Sigmoid colon (tissue), 4 donors: ENCODE measurements around the gene EFCAB8.

ENCODE experiments used
- EP300 ChIP-seq, 4 donors: sonication (generic); formaldehyde crosslinking; IDR thresholded peaks; one replicate each; pipeline ENCODE4 v1.6.1; 2017; ENCODE audit warnings: antibody characterized with exemption in 4 of 4
- POLR2A ChIP-seq, 2 donors: fragments of 450-650 bp; IDR thresholded peaks; one replicate each; pipeline ENCODE4 v1.6.1; 2016; ENCODE audit warnings: antibody characterized with exemption in 2 of 2, mild to moderate bottlenecking in 2 of 2, moderate library complexity in 2 of 2
- POLR2AphosphoS5 ChIP-seq, 4 donors: sonication (generic); formaldehyde crosslinking; IDR thresholded peaks; one replicate each; pipeline ENCODE4 v1.6.1; 2017; ENCODE audit warnings: antibody characterized with exemption in 4 of 4
- TF ChIP-seq, protein P1 (sequence below), 4 experiments: fragments of 450-650 bp in 3 of 4; fragments of 200-600 bp in 1 of 4; IDR thresholded peaks; one replicate each; pipeline ENCODE4 v1.5.1; 2016 to 2019; ENCODE audit warnings: antibody characterized with exemption in 4 of 4, mild to moderate bottlenecking in 3 of 4, moderate library complexity in 2 of 4

DNA sequence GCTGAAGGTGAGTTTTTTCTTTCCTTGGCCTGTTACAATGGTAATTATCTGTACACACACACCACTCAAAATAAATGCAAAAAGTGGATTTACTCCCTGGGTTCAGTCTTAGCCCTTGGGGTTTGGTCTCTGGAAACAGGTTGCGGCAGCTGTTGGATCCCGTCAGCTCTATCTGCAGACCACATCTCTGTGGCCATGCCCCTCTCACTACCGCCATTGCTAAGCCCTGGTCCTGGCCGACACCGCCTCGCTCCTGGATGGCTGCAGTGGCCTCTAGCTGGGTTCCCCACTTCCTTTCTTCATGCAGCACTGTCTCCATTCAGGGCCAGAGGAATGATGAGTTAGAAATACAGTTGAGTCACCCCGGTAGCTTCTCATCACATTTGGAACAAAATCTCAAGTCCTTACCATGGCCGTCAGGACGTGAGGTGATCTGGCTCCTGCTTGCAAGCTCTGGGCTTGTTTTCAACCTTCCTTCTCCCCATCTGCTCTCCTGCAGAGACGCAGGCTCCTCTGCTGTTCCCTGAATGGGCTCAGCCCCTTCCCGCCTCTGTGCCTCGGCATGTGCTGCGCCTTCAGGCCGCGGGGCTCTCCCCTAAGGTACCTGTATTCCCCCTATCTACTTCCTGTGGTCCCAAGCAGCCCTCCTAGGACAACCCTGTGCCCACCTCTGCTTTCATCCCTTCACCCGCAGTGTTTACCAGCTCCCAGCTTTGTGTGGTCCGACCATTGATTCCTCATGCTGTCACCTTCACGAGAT, 38.0 kb downstream of the EFCAB8 start:
- TF ChIP-seq, protein P1, sequence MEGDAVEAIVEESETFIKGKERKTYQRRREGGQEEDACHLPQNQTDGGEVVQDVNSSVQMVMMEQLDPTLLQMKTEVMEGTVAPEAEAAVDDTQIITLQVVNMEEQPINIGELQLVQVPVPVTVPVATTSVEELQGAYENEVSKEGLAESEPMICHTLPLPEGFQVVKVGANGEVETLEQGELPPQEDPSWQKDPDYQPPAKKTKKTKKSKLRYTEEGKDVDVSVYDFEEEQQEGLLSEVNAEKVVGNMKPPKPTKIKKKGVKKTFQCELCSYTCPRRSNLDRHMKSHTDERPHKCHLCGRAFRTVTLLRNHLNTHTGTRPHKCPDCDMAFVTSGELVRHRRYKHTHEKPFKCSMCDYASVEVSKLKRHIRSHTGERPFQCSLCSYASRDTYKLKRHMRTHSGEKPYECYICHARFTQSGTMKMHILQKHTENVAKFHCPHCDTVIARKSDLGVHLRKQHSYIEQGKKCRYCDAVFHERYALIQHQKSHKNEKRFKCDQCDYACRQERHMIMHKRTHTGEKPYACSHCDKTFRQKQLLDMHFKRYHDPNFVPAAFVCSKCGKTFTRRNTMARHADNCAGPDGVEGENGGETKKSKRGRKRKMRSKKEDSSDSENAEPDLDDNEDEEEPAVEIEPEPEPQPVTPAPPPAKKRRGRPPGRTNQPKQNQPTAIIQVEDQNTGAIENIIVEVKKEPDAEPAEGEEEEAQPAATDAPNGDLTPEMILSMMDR (IDR thresholded peaks at IDR 0.05): no peak
- no peak for TF ChIP-seq EP300 (IDR thresholded peaks at IDR 0.05)
- no peak for TF ChIP-seq POLR2A (IDR thresholded peaks at IDR 0.05)
- no peak for TF ChIP-seq POLR2AphosphoS5 (IDR thresholded peaks at IDR 0.05)
